Subcutaneous adipose tissue (tissue), 4 donors: Measurements from ENCODE around the gene HLCS. TPM values are rescaled to one million over a fixed set of nuclear protein-coding genes. Genes with fewer than 3 reads are reported as not detected.

Source experiments
- total RNA-seq, 4 donors: library from RNA; depleted of rRNA; stranded (reverse); fragments of >200 nt; gene quantifications; one replicate each; pipeline ENCODE4 v1.1.0, GENCODE V29; 2016
- TF ChIP-seq, protein P1 (sequence below): fragments of 450-650 bp; IDR thresholded peaks from one replicate; pipeline ENCODE4 v1.5.1; 2016; ENCODE audit warnings: low read depth, mild to moderate bottlenecking, control low read depth, antibody characterized with exemption, moderate library complexity

The HLCS gene
- total RNA-seq, 4 donors from 2014 or later: 14.6 to 30.3 (median 23.7) TPM

DNA sequence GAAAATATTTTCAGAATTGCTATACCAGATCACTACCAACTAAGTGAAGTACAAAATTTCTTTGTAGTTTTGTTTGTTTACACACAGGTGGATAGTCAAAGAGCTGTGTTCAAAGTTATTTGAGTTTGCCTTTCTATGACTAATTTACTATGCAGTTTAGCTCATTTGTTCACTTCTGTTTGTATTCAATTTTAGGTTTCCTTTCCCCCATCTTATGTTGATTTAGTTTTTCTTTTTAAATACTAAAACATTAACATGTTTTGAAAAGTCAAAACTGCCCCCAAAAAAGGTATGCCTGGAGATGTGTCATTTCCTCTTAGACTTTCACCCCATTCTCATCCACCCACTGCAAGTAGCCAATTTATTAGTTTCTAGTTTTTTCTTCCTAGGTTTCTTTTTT lies 21.4 kb upstream of the HLCS start:
- TF ChIP-seq, protein P1, sequence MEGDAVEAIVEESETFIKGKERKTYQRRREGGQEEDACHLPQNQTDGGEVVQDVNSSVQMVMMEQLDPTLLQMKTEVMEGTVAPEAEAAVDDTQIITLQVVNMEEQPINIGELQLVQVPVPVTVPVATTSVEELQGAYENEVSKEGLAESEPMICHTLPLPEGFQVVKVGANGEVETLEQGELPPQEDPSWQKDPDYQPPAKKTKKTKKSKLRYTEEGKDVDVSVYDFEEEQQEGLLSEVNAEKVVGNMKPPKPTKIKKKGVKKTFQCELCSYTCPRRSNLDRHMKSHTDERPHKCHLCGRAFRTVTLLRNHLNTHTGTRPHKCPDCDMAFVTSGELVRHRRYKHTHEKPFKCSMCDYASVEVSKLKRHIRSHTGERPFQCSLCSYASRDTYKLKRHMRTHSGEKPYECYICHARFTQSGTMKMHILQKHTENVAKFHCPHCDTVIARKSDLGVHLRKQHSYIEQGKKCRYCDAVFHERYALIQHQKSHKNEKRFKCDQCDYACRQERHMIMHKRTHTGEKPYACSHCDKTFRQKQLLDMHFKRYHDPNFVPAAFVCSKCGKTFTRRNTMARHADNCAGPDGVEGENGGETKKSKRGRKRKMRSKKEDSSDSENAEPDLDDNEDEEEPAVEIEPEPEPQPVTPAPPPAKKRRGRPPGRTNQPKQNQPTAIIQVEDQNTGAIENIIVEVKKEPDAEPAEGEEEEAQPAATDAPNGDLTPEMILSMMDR: no peak

DNA sequence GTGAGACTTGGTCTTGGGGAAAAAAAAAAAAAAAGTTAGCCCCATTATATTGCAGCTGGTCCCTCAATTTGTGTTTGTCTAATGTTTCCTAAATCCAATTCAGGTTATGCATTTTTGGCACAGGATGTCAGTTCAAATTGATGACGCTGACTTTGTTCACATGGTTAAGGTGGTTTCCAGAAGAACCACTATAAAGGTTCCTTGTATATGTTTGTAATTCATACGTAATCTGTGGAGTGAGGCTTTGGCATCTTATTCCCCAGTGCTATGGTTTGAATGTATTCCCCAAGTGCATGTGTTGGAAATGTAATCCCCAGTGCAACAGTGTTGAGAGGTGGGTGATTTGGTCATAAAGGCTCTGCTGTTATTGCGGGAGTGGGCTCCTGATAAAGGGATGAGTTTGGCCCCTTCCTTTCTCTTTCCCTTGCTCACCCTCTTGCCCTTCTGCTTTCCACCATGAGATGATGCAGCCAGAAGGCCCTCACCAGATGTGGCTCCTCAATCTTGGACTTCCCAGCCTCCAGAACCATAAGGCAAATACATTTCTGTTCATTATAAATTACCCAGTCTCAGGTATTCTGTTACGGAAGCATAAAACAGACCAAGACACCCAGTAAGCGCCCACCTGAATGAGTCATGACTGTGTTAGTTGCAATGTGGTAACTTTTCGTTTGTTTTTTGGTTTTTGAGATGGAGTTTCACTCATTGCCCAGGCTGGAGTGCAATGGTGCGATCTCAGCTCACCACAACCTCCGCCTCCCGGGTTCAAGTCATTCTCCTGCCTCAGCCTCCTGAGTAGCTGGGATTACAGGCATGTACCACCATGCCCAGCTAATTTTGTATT lies 19.5 kb upstream of the HLCS start:
- TF ChIP-seq, protein P1: no peak

DNA sequence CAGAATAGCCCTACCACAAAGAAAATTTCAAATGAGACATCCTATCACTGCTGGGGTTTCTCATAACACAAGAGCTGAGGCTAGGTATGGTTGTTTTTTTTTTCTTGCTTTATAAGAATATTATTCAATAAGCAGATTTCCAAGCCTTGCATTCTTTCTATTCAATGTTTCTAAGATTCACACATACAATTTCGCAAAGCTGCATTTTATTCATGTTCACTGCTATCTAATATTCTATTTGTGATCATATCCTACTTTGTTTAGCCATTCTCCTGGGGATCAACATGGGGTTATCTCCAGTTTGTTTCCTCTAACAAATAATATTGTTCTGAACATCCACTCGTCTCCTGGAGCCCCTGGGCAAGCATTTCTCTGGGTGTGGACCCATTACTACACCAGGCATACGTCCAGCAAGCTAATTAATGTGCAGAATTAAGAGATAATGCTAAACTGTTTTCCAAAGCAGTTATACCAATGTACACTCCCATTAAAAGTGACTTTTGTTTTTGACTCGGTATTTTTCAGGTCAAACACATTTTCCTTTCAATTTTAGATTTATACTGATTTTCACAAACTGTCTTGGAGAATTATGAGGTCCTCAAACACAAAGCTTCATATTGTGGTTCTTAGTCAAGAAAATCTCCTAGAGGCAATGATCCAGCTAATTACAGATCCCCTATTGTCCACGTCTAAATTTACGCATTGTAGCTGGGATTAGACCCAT lies 15.7 kb upstream of the HLCS start:
- TF ChIP-seq, protein P1: no peak

DNA sequence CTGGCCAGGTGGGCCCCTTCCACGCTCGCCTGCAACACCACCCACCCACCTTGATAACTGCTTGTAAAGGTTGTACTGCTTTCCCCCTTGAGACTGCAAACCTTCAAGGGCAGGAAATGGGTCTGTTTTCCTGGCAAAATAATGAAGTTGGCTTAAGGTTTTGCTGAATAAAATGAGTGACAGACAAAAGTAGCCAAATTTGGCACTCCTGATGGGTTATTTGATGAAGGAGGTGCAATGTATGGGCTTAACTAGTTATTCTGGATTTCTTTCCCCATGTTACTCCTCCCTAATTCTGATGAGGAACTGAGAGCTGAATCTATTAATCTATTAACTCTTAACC lies 14.6 kb upstream of the HLCS start:
- TF ChIP-seq, protein P1: no peak

DNA sequence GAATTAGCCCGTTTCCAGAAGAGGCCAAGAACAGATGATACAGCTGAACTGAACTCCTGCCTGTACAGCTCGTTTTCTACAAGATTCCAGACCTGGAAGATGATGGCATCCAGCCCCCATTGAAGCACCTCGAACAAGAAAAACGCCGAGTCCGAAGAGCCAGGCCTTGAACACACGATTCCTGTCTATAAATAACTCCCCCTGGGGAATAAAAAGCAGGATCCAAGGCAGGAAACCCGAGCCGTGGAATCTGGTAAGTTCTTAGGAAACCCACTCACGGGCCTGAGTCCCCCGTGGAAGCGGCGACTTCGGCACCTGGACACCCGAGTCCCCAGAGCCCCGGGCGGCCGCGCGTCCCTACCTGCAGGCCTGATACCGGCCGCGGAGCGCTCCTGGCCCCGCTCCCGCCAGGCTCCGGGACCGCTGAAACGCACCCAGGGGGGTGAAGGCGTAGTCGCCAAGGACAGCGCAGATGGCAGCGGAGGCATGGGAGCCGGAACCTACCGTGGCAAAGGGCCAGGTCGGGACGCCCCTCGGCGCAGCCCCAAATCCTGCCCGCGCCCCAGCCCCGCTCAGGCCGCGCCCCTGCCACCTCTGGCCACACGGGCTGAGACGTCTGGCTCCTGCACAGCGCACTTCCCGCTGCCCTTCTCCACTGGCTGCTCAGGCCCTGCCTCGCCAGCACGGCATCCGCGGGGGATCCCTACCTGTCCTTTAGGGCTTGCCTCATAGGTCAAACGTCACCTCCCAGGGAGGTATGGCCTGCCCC lies 14.0 kb upstream of the HLCS start:
- TF ChIP-seq, protein P1: no peak

DNA sequence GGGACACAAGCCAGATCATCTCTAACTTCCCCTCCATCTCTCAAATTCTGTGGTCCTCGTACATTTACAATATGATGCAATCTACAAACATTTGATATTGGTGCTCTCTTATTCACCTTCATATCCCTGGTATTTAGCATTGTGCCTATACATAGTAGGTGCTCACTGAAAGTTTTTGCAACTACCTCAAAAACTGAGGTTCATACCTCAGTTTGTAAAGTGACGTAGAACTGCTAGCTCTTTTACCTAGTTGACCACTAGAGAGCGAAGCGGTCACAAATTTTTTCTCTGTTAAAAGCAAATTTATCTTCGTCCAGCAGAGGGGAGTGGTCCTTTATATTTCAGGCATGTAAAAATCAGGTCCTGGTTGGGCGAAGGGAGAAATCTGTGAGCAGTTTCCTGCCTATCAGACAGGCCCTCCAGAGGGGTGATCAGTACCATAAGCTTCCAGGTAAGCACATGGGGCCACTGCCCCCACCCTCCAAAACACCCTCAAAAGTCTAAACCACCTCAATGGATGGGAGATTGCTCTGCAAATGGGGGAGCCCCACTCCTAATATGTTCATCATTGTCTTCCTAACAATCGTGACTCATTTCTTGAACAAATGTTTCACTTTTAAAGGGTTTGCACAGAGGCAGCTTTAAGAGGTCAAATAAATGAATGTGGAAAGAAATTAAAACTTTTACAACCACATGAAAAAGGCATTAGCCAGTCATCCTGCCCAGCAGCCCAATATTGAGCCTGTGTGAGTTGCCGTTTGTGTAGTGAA lies 10.6 kb upstream of the HLCS start:
- TF ChIP-seq, protein P1: no peak
